Measurements from ENCODE around the gene MAS1L.

Gene MAS1L

DNA sequence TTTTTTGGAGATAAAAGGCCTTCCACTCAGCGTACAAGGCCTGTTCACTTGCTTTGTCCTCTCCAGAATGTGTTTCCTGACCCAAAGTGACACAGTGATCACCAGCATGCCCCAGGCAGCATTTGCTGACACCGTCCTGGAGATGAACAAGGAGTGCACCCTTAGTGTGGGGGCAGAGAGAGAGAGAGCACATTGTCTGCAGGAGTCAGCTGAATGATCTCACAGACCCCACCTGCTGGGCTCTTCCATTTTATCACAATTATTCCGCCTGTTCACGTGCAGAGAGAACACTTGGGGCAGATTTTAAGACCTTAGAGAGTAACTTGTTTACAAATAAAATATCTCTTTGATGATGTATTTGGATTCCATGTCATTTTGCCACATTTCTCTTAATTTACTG is 22.4 kb upstream of the MAS1L start:
- DNase-seq (ENCODE audit: low spot score), result no peak

DNA sequence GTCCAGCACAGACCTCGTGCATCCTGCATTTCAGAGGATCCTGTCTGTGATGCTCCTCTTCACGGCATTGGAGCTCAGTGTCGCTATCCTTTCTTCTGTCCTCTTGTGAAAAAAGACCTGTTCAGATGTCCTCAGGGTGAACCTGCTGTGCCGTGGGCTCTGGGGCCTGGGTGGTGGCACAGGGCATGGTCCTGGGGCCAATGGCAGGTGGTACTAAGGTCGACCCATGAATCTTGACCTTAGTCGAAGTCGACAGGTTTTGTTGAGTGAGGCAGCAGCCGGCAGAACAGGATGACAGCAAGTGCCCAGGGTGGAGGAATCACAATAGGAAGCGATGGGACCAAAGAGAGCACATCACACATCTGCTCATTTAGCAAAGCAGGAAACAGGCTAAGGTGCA is 22.0 kb upstream of the MAS1L start:
- no peak for DNase-seq (ENCODE audit: low spot score)

GRCh38 chr6:29509239-29509638 is 21.5 kb upstream of the MAS1L start:
- no peak for DNase-seq (ENCODE audit: low spot score)

GRCh38 chr6:29507319-29507718 is 19.6 kb upstream of the MAS1L start:
- DNase-seq (ENCODE audit: low spot score), result no peak

DNA sequence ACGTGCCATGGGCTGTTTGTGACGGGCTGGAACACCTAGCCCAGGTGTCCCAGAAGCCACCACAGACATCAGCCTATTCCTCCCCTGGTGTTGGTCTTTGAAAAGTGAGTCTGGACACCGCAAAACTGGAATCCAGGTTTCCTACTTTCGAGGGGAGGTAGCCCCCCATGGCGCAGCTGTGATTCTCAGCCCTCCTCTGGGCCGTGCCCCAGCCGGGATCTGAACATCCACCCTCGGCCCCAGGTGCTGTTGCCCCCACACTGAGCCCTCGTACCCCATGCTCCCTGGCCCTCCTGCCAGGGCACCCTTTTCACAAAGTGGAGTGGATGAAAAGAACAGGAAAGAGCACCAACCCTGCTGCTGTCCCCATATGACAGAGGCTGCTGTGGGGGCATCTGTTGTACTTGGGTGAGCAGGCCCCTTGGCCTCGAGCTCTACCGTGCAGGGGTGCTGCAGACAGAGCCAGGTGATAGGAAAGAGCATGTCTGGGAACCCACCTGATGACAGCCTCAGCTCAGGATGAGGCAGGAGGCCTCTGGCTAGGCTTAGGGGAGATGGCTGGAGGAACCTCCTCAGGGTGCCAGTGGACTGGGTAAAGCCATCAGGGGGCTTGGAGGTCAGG is 18.8 kb upstream of the MAS1L start:
- DNase-seq (ENCODE audit: low spot score), result no peak

DNA sequence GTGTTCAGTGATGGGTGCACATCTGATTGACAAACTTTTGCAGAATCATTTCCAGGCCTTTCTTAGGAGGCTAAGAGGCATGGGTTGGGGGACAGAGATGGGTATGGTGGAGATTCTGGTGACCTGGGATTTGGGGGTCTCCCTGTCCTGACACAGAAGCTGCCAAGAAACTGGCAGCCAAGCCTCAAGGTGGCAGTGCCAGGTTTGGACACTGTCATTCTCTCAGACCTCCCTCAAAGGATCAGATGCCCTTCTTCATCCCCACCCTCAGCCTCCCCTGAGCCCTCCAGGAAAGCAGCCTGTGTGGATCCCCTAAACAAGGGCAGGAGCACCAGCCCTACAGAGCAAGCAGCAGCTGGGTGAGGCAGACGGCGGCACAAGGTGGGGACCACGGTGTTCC is 18.1 kb upstream of the MAS1L start:
- DNase-seq (ENCODE audit: low spot score), result no peak

GRCh38 chr6:29504961-29505360 is 17.2 kb upstream of the MAS1L start:
- no peak for DNase-seq (ENCODE audit: low spot score)

GRCh38 chr6:29502597-29502996 is 14.8 kb upstream of the MAS1L start:
- no peak for DNase-seq (ENCODE audit: low spot score)

DNA sequence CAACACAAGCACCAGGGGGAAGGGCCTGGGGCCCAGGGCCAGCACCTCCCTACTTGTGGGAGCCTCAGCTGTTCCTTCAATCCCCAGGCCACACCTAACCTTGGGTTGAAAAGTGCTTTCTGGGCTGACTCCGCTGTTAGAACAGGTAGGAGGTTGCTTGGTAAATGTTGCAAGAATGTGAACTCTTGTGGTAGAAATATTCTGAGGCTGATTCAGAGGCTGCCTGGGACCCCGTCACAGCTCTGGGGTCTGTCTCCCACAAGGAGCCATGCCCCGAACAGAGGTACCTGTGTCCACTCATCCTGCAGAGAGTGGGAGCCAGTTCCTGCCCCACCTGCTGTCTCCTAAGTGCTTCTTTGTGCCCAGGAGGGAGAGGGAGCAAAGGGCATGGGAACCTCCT is 14.4 kb upstream of the MAS1L start:
- DNase-seq (ENCODE audit: low spot score), result no peak

DNA sequence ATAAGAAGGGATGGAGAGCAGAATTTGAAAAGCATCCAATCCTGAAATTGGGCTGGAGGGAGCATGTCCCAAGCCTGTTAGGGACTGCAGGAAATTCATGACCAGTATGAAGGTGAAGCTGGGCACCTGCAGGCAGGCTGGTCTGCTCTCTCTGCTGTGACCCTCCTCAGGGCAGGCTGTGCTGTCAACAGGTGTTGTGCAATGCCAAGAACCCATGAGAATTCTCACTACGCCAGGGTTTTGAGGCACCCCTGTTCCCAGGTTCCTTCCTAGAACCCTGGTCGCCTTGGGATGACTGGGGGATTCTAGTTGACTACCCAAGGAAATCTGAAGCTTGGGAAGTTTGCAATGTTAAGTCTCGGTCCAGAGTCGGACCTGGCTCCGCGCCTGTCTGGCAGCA is 13.3 kb upstream of the MAS1L start:
- no peak for DNase-seq (ENCODE audit: low spot score)

DNA sequence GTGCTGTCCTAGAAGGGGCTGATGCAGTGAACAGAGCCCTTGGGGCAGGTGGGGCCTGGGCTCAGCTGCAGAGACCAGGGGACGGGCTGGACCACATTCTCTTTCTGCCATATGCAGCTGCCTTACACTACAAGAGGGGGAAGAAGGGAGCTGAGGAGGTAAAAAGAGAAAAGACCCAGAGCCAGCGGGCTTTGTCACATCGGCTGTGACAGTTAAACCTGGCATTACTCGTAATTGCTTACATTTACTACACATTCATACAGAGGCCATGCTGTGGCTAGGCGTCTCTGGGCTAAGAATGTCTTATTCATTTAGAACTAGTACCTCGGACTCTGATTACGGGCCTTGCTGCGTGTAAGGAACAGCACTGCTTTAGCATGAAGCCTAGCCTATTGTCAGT is 12.8 kb upstream of the MAS1L start:
- DNase-seq (ENCODE audit: low spot score), result no peak

- no peak for DNase-seq (ENCODE audit: low spot score)
Measured at GRCh38 chr6:29499704-29500103, 11.9 kb upstream of the MAS1L start.

DNA sequence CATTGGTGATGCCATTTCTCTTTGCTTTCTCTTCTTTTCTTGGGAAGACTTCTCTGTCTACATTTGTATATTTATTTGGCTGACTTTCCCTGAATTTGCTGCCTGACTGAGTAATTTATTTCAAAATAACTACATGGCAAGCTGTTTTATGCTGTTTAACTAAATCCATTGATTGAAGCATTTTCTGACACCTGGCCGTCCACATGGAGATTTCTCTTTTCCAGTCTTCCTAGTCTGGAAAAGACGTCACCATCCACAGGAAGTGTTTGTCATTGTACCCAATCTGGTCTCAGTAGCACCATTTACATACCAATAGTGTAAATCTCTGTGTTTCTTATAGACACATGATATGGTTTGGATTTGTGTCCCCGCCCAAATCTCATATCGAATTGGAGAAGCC is 9.2 kb upstream of the MAS1L start:
- DNase-seq (ENCODE audit: low spot score), result no peak

- no peak for DNase-seq (ENCODE audit: low spot score)
Measured at GRCh38 chr6:29495571-29495970, 7.8 kb upstream of the MAS1L start.

GRCh38 chr6:29494131-29494530 is 6.4 kb upstream of the MAS1L start:
- DNase-seq (ENCODE audit: low spot score), result no peak

- DNase-seq (ENCODE audit: low spot score), result no peak
Measured at GRCh38 chr6:29493261-29493660, 5.5 kb upstream of the MAS1L start.

- DNase-seq (ENCODE audit: low spot score), result no peak
Measured at GRCh38 chr6:29491574-29491973, 3.8 kb upstream of the MAS1L start.

DNA sequence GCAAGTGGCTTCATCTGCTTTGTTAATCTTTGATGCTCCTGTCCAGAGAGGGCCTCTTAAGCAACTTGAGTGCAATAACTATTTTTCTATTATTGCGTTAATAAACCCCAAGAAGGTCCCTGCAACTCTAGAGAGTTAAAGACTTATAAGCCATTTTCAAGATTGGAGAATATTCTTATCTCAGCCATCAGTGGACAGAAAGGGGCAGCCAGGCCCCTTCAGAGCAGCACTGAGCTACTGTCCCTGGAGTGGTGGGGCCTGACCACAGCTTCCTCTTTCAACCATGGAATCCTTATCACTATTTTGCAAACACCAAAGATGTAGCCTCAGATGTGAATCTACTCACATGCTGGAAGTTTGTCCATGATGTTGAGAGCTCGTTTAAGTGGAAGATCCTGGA is 2.8 kb upstream of the MAS1L start:
- DNase-seq (ENCODE audit: low spot score), result no peak

- DNase-seq (ENCODE audit: low spot score), result no peak
Measured at GRCh38 chr6:29490055-29490454, 2.3 kb upstream of the MAS1L start.

DNA sequence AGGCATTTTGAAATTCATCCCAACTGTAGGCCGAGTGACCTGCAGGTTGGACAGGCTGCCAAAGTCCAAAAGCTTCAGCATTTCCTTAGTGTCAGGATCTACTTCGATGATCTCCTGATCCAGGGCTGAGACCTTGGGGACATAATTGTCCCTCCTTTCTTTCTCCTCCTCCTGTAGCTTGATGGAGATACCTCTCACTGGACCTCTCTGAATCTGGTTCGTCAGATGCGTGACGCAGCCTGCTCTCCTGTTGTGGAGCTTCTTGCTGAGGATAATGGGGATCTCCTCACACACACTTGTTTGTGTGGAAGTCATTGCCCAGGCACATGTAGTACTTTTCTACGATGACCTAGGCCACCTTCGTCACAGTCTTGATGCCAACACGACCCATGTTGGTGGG is 1.5 kb upstream of the MAS1L start:
- no peak for DNase-seq (ENCODE audit: low spot score)

- no peak for DNase-seq (ENCODE audit: low spot score)
Measured at GRCh38 chr6:29488874-29489273, 1.1 kb upstream of the MAS1L start.

DNA sequence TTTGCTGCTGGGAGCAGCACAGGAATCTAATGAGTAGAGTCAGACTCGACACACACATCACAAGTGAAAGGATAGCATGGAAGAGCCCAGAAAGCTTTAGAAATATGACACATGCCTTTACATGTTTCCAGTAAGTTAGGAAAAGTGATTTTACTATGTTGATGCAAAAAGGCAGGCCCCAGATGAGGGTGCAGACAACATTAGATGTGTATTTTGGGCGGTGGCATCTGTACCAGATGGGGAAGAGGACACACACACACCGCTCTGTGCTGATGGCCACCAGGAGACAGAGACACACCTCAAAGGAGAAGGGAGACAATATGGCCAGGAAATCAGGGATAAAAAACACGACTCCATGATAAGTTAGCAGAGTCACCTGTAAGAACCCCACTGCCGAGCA is 625 bp downstream of the MAS1L start:
- DNase-seq (ENCODE audit: low spot score), result no peak

DNA sequence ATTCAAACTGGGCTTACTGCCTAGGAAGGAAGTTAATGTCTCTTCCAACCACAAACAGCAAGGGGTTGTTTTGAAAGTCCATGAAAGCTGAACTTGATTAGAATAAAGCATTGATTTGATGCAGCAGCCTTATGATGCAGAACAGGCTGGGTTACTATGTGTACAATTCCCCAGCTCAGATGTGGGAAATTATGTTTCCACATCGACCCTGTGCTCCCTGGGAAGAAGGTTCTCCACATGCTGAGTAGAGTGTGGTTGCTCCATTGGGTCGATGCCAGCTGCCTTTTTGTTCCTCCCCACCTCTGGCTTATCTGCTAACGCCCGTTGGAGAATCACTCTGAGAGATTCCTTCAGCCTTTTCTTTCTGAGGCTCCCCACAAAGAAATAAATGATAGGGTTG is 1.2 kb downstream of the MAS1L start:
- DNase-seq (ENCODE audit: low spot score), result no peak

- no peak for DNase-seq (ENCODE audit: low spot score)
Measured at GRCh38 chr6:29483735-29484134, 4.0 kb downstream of the MAS1L start.

GRCh38 chr6:29483186-29483585 is 4.6 kb downstream of the MAS1L start:
- no peak for DNase-seq (ENCODE audit: low spot score)
